HEK293 (cell line): Measurements from ENCODE around the gene THSD7B.

Experiments
- CTCF ChIA-PET: fragments of 350-600 bp; formaldehyde crosslinking; extraction: SDS; loops from one replicate; lab custom pipeline; 2021; ENCODE audit warnings: antibody characterized with exemption; lab: Yijun Ruan, JAX
- POLR2A ChIA-PET: fragments of 300-600 bp; formaldehyde crosslinking; extraction: SDS; loops from one replicate; lab custom pipeline; 2020; ENCODE audit warnings: antibody characterized with exemption, inconsistent platforms; lab: Yijun Ruan, JAX
- H3K27ac ChIP-seq: fragments of 200-500 bp; sonication (Bioruptor generic); 2 replicates; pipeline ENCODE4 v1.5.1; 2014; ENCODE audit warnings: low read depth, low read length, control low read depth, inconsistent platforms; ENCODE audit errors: extremely low read depth
- H3K36me3 ChIP-seq, 2 experiments: fragments of 200-500 bp in 1 of 2; sonication (Bioruptor generic) in 1 of 2; 1 replicate in 1 of 2; 2 replicates in 1 of 2; pipeline ENCODE4 v1.5.1; 2014 to 2017; ENCODE audit warnings: inconsistent platforms in 2 of 2, low read length in 2 of 2; ENCODE audit not compliant: control insufficient read depth in 2 of 2, insufficient read depth in 1 of 2
- H3K4me1 ChIP-seq: fragments of 200-500 bp; sonication (Bioruptor generic); 2 replicates; pipeline ENCODE4 v1.5.1; 2014; ENCODE audit warnings: mild to moderate bottlenecking, low read length, inconsistent platforms; ENCODE audit not compliant: control insufficient read depth, insufficient read depth
- H3K4me3 ChIP-seq: 2 replicates; pipeline ENCODE4 v1.5.1; 2011; ENCODE audit warnings: low read depth, mild to moderate bottlenecking, control low read depth, low read length, moderate library complexity
- H3K9me3 ChIP-seq: fragments of 200-500 bp; sonication (Bioruptor generic); 2 replicates; pipeline ENCODE4 v1.5.1; 2014; ENCODE audit warnings: low read depth, low read length, inconsistent platforms; ENCODE audit not compliant: control insufficient read depth, insufficient read depth
- EGR2 ChIP-seq: fragments of 450-650 bp; formaldehyde crosslinking; IDR thresholded peaks from 2 replicates; pipeline ENCODE4 v1.5.1; 2016; ENCODE audit warnings: low read depth, missing biosample characterization, missing genetic modification characterization
- GLI4 ChIP-seq: fragments of 450-650 bp; formaldehyde crosslinking; IDR thresholded peaks from 2 replicates; pipeline ENCODE4 v1.5.1; 2016; ENCODE audit warnings: missing biosample characterization, missing genetic modification characterization
- OSR2 ChIP-seq: fragments of 450-650 bp; formaldehyde crosslinking; IDR thresholded peaks from 2 replicates; pipeline ENCODE4 v1.5.1; 2016; ENCODE audit warnings: missing biosample characterization, missing genetic modification characterization
- WT1 ChIP-seq: fragments of 450-650 bp; formaldehyde crosslinking; IDR thresholded peaks from 2 replicates; pipeline ENCODE4 v1.5.1; 2016; ENCODE audit warnings: missing biosample characterization, missing genetic modification characterization
- YY1 ChIP-seq: fragments of 450-650 bp; formaldehyde crosslinking; IDR thresholded peaks from 2 replicates; pipeline ENCODE4 v1.5.1; 2018; ENCODE audit warnings: missing biosample characterization, missing genetic modification characterization
- ZEB2 ChIP-seq: fragments of 450-650 bp; formaldehyde crosslinking; IDR thresholded peaks from 2 replicates; pipeline ENCODE4 v1.5.1; 2016; ENCODE audit warnings: missing biosample characterization, missing genetic modification characterization
- ZFP41 ChIP-seq: fragments of 450-650 bp; formaldehyde crosslinking; IDR thresholded peaks from 2 replicates; pipeline ENCODE4 v1.5.1; 2016; ENCODE audit warnings: missing biosample characterization, missing genetic modification characterization, borderline replicate concordance
- ZFP69B ChIP-seq: fragments of 450-650 bp; formaldehyde crosslinking; IDR thresholded peaks from 2 replicates; pipeline ENCODE4 v1.5.1; 2016; ENCODE audit warnings: missing biosample characterization, missing genetic modification characterization
- ZNF121 ChIP-seq: fragments of 450-650 bp; formaldehyde crosslinking; IDR thresholded peaks from 2 replicates; pipeline ENCODE4 v1.5.1; 2016; ENCODE audit warnings: missing biosample characterization, missing genetic modification characterization
- ZNF266 ChIP-seq: fragments of 450-650 bp; formaldehyde crosslinking; IDR thresholded peaks from 2 replicates; pipeline ENCODE4 v1.5.1; 2016; ENCODE audit warnings: missing biosample characterization, missing genetic modification characterization, low read depth
- ZNF292 ChIP-seq: fragments of 450-650 bp; formaldehyde crosslinking; IDR thresholded peaks from 2 replicates; pipeline ENCODE4 v1.5.1; 2016; ENCODE audit warnings: low read depth, missing biosample characterization, missing genetic modification characterization, borderline replicate concordance
- ZNF311 ChIP-seq: fragments of 450-650 bp; formaldehyde crosslinking; IDR thresholded peaks from 2 replicates; pipeline ENCODE4 v1.5.1; 2017; ENCODE audit warnings: missing biosample characterization, missing genetic modification characterization, borderline replicate concordance
- ZNF621 ChIP-seq: fragments of 450-650 bp; formaldehyde crosslinking; IDR thresholded peaks from 2 replicates; pipeline ENCODE4 v1.5.1; 2017; ENCODE audit warnings: missing biosample characterization, missing genetic modification characterization
- ZNF624 ChIP-seq: fragments of 450-650 bp; formaldehyde crosslinking; IDR thresholded peaks from 2 replicates; pipeline ENCODE4 v1.5.1; 2017; ENCODE audit warnings: missing biosample characterization, missing genetic modification characterization
- ZNF707 ChIP-seq: fragments of 450-650 bp; formaldehyde crosslinking; IDR thresholded peaks from 2 replicates; pipeline ENCODE4 v1.5.1; 2016; ENCODE audit warnings: missing biosample characterization, missing genetic modification characterization
- ZNF768 ChIP-seq: fragments of 450-650 bp; formaldehyde crosslinking; IDR thresholded peaks from 2 replicates; pipeline ENCODE4 v1.5.1; 2018; ENCODE audit warnings: missing biosample characterization, mild to moderate bottlenecking, missing genetic modification characterization
- ZSCAN30 ChIP-seq: fragments of 450-650 bp; IDR thresholded peaks from 2 replicates; pipeline ENCODE4 v1.5.1; 2018; ENCODE audit warnings: missing biosample characterization, mild to moderate bottlenecking, missing genetic modification characterization, moderate library complexity
- TF ChIP-seq, protein P1 (sequence below): fragments of 450-650 bp; formaldehyde crosslinking; IDR thresholded peaks from 2 replicates; pipeline ENCODE4 v1.5.1; 2016; ENCODE audit warnings: missing biosample characterization, missing genetic modification characterization
- TF ChIP-seq, protein P2 (sequence below): fragments of 450-650 bp; formaldehyde crosslinking; conservative IDR thresholded peaks from 2 replicates; pipeline ENCODE4 v1.5.1; 2016; ENCODE audit warnings: low read depth, missing biosample characterization, missing genetic modification characterization
- TF ChIP-seq, protein P3 (sequence below): fragments of 450-650 bp; formaldehyde crosslinking; IDR thresholded peaks from 2 replicates; pipeline ENCODE4 v1.5.0; 2017; ENCODE audit warnings: missing biosample characterization, missing genetic modification characterization, borderline replicate concordance

The THSD7B gene

DNA sequence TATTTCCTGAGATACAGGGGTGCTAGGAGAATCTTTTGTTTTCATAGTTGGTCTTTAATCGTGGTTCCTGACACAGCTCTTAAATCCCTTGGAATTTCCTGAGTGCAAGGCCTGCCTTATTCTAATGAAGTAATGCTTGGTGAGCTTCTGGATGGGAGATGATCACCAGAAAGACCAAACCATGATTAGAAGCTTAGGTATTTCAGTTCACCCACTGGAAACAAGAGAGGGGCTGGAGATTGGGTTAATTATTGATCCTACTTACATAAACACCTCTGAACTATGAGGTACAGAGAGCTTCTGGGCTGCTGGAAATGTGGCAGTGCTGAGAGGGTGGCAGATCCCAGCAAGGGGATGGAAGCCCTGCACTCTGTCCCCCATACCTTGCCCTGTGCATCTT, 406.8 kb downstream of the THSD7B start:
- TF ChIP-seq ZNF621 (tag by site-specific recombination) (no peak), ZNF707 (tag by site-specific recombination) (no peak), EGR2 (no peak), GLI4 (tag by site-specific recombination) (no peak), ZNF311 (tag by site-specific recombination) (no peak), WT1 (tag by site-specific recombination) (no peak), ZEB2 (tag by site-specific recombination) (no peak), ZNF624 (no peak), ZFP41 (tag by site-specific recombination) (no peak), OSR2 (tag by site-specific recombination) (no peak), YY1 (tag by site-specific recombination) (no peak), ZNF121 (tag by site-specific recombination) (no peak), ZSCAN30 (tag by site-specific recombination) (no peak), ZNF292 (tag by site-specific recombination) (no peak), ZNF266 (tag by site-specific recombination) (no peak), ZFP69B (tag by site-specific recombination) (no peak), ZNF768 (tag by site-specific recombination) (no peak)
- TF ChIP-seq, protein P1, sequence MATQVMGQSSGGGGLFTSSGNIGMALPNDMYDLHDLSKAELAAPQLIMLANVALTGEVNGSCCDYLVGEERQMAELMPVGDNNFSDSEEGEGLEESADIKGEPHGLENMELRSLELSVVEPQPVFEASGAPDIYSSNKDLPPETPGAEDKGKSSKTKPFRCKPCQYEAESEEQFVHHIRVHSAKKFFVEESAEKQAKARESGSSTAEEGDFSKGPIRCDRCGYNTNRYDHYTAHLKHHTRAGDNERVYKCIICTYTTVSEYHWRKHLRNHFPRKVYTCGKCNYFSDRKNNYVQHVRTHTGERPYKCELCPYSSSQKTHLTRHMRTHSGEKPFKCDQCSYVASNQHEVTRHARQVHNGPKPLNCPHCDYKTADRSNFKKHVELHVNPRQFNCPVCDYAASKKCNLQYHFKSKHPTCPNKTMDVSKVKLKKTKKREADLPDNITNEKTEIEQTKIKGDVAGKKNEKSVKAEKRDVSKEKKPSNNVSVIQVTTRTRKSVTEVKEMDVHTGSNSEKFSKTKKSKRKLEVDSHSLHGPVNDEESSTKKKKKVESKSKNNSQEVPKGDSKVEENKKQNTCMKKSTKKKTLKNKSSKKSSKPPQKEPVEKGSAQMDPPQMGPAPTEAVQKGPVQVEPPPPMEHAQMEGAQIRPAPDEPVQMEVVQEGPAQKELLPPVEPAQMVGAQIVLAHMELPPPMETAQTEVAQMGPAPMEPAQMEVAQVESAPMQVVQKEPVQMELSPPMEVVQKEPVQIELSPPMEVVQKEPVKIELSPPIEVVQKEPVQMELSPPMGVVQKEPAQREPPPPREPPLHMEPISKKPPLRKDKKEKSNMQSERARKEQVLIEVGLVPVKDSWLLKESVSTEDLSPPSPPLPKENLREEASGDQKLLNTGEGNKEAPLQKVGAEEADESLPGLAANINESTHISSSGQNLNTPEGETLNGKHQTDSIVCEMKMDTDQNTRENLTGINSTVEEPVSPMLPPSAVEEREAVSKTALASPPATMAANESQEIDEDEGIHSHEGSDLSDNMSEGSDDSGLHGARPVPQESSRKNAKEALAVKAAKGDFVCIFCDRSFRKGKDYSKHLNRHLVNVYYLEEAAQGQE: no peak
- TF ChIP-seq, protein P2, sequence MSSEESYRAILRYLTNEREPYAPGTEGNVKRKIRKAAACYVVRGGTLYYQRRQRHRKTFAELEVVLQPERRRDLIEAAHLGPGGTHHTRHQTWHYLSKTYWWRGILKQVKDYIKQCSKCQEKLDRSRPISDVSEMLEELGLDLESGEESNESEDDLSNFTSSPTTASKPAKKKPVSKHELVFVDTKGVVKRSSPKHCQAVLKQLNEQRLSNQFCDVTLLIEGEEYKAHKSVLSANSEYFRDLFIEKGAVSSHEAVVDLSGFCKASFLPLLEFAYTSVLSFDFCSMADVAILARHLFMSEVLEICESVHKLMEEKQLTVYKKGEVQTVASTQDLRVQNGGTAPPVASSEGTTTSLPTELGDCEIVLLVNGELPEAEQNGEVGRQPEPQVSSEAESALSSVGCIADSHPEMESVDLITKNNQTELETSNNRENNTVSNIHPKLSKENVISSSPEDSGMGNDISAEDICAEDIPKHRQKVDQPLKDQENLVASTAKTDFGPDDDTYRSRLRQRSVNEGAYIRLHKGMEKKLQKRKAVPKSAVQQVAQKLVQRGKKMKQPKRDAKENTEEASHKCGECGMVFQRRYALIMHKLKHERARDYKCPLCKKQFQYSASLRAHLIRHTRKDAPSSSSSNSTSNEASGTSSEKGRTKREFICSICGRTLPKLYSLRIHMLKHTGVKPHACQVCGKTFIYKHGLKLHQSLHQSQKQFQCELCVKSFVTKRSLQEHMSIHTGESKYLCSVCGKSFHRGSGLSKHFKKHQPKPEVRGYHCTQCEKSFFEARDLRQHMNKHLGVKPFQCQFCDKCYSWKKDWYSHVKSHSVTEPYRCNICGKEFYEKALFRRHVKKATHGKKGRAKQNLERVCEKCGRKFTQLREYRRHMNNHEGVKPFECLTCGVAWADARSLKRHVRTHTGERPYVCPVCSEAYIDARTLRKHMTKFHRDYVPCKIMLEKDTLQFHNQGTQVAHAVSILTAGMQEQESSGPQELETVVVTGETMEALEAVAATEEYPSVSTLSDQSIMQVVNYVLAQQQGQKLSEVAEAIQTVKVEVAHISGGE (tag by site-specific recombination): no peak
- TF ChIP-seq, protein P3, sequence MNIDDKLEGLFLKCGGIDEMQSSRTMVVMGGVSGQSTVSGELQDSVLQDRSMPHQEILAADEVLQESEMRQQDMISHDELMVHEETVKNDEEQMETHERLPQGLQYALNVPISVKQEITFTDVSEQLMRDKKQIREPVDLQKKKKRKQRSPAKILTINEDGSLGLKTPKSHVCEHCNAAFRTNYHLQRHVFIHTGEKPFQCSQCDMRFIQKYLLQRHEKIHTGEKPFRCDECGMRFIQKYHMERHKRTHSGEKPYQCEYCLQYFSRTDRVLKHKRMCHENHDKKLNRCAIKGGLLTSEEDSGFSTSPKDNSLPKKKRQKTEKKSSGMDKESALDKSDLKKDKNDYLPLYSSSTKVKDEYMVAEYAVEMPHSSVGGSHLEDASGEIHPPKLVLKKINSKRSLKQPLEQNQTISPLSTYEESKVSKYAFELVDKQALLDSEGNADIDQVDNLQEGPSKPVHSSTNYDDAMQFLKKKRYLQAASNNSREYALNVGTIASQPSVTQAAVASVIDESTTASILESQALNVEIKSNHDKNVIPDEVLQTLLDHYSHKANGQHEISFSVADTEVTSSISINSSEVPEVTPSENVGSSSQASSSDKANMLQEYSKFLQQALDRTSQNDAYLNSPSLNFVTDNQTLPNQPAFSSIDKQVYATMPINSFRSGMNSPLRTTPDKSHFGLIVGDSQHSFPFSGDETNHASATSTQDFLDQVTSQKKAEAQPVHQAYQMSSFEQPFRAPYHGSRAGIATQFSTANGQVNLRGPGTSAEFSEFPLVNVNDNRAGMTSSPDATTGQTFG: no peak
- Histone ChIP-seq H3K27ac (no peak overlapping the region), H3K4me3 (no peak overlapping the region), H3K9me3 (no peaks in the 10 kb centered on the region), H3K4me1 (no peaks in the 10 kb centered on the region), H3K36me3 (no peaks in the 10 kb centered on the region)
- ChIA-PET POLR2A (no interaction called here), CTCF (interaction anchor here (0.5 to 0.6 kb wide), 2 partner anchors 67 to 69 kb away, joined by 3 to 5 read pairs; no protein-coding TSS in a partner anchor)
